Measurements from ENCODE around the gene DPYD. TPM values are rescaled to one million over a fixed set of nuclear protein-coding genes. Genes with fewer than 3 reads are reported as not detected.

DPYD gene
- total and polyA plus RNA-seq, 7 donors: 6.0 to 56.1 (median 40.2) TPM

DNA sequence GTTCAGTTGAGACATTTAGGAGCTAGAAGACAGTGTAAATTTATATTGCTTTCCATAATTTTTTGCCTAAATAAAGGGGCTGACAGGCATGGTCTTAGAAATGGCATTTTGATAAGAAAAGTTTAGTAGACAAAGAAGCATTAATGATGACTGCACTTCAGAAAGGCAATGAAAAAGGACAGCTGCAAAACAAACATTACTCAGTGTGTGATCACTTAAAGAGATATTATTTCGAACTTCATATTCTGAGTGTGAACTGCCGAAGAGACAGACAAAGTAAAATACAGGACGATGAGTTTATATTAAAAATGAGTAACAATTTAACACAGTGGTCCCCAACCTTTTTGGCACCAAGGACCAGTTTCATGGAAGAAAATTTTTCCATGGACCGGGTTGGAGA lies 243.1 kb downstream of the DPYD start:
- DNase-seq: no peak
- Histone ChIP-seq H3K36me3 (peaks cover 0 to 24% (median 4%) of the 10 kb centered on the region in 4 donors), H3K4me3 (no peak overlapping the region), H3K9me3 (no peaks in the 10 kb centered on the region), H3K27me3 (no peaks in the 10 kb centered on the region), H3K27ac (no peak overlapping the region), H3K4me1 (no peaks in the 10 kb centered on the region)
- TF ChIP-seq POLR2A (IDR thresholded peaks at IDR 0.05) (no peak), POLR2AphosphoS5 (IDR thresholded peaks at IDR 0.05) (no peak), EP300 (IDR thresholded peaks at IDR 0.05) (no peak)
- TF ChIP-seq, protein P1, sequence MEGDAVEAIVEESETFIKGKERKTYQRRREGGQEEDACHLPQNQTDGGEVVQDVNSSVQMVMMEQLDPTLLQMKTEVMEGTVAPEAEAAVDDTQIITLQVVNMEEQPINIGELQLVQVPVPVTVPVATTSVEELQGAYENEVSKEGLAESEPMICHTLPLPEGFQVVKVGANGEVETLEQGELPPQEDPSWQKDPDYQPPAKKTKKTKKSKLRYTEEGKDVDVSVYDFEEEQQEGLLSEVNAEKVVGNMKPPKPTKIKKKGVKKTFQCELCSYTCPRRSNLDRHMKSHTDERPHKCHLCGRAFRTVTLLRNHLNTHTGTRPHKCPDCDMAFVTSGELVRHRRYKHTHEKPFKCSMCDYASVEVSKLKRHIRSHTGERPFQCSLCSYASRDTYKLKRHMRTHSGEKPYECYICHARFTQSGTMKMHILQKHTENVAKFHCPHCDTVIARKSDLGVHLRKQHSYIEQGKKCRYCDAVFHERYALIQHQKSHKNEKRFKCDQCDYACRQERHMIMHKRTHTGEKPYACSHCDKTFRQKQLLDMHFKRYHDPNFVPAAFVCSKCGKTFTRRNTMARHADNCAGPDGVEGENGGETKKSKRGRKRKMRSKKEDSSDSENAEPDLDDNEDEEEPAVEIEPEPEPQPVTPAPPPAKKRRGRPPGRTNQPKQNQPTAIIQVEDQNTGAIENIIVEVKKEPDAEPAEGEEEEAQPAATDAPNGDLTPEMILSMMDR (IDR thresholded peaks at IDR 0.05): no peak
- 92 to 94% methylated on average over 4 of the region's 4 CpGs for WGBS, 2 donors
- intact Hi-C loops (cut with DNase I): no loop called here

DNA sequence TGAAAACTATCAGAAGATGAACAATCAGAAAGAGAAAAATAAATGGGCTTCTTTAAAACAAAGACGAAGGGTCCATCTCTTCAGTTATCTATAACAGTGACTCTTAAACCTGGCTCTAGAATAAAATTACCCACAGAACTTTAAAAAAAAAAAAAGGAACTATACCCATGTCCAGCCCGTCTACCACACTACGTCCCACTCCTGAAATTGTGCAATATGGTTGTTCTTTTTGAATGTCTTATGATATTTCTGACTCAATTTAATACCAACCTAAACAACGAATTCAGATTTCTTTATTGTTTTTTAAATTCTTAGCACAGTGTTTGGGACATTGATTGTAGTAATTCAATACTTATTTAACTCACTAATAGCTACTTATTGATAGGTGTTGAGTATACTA lies 246.3 kb downstream of the DPYD start:
- Histone ChIP-seq H3K27me3 (no peaks in the 10 kb centered on the region), H3K36me3 (peaks cover 0 to 24% (median 4%) of the 10 kb centered on the region in 4 donors), H3K4me3 (no peak overlapping the region), H3K4me1 (no peaks in the 10 kb centered on the region), H3K9me3 (no peaks in the 10 kb centered on the region), H3K27ac (no peak overlapping the region)
- DNase-seq: no peak
- TF ChIP-seq, protein P1 (IDR thresholded peaks at IDR 0.05): no peak
- intact Hi-C loops (cut with DNase I): no loop called here
- WGBS, 2 donors: 89% methylated on average over 4 of the region's 4 CpGs

DNA sequence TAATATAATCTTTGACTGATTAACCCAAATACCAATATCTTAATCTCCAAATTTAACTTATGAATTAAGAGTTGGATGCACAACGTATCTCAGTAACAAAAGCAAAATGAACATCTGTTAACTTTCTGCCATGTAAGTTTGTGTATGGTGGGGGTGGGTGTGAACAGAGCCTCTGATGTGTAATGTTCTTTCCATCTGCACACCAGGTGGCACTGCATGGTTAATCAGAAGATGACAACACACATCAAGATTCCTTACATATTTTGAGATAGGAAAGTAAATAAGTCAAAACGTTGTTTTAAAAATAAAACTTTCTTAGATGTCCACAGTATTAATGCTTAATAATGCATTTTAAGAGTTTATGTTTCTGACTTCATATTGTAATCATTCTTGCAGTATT lies 251.9 kb downstream of the DPYD start:
- Histone ChIP-seq H3K4me3 (no peak overlapping the region), H3K9me3 (no peaks in the 10 kb centered on the region), H3K27ac (no peak overlapping the region), H3K27me3 (no peaks in the 10 kb centered on the region), H3K36me3 (no peaks in the 10 kb centered on the region), H3K4me1 (no peaks in the 10 kb centered on the region)
- no peak for DNase-seq
- intact Hi-C loops (cut with DNase I): no loop called here
- TF ChIP-seq POLR2AphosphoS5 (IDR thresholded peaks at IDR 0.05) (no peak), POLR2A (IDR thresholded peaks at IDR 0.05) (no peak), EP300 (IDR thresholded peaks at IDR 0.05) (no peak)
- TF ChIP-seq, protein P1 (IDR thresholded peaks at IDR 0.05): no peak
- 45 to 54% methylated on average over 2 of the region's 2 CpGs for WGBS, 2 donors

DNA sequence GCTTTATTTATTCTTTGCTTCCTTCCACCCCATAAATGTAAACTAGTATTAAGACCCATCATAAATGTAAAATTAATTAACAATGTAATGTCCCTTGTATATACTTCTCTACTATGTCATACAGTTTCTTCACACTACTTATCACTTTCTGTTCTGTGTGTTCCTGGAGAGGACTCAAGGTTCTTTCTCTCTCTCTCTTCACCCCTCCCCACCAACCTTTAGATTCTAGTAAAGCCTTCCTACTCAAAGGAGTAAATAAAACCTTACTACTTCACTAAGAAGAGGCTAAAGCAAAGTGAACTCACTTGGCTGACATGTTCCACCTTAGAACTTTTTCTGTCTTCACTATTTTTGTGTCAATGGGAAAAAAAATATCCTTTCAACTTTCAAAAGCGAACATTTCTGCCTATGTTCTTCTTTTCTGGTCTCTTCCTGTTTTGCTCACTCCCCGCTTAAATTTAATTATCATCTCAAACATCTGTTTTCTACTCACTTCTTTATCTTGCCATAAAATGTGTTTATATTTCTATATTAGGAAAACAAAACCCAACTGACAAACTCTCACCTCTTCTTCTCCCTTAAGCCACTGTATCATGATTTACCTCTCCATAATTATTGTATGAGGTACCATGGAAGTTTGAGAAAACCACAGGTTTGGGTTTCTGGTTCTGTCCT lies 260.3 kb downstream of the DPYD start:
- Histone ChIP-seq H3K27ac (no peak overlapping the region), H3K36me3 (no peaks in the 10 kb centered on the region), H3K27me3 (no peaks in the 10 kb centered on the region), H3K4me3 (no peak overlapping the region), H3K4me1 (no peaks in the 10 kb centered on the region), H3K9me3 (no peaks in the 10 kb centered on the region)
- intact Hi-C loops (cut with DNase I): no loop called here
- no peak for DNase-seq
- TF ChIP-seq POLR2A (IDR thresholded peaks at IDR 0.05): no peak
- 36 to 78% methylated on average over 2 of the region's 2 CpGs for WGBS, 2 donors

DNA sequence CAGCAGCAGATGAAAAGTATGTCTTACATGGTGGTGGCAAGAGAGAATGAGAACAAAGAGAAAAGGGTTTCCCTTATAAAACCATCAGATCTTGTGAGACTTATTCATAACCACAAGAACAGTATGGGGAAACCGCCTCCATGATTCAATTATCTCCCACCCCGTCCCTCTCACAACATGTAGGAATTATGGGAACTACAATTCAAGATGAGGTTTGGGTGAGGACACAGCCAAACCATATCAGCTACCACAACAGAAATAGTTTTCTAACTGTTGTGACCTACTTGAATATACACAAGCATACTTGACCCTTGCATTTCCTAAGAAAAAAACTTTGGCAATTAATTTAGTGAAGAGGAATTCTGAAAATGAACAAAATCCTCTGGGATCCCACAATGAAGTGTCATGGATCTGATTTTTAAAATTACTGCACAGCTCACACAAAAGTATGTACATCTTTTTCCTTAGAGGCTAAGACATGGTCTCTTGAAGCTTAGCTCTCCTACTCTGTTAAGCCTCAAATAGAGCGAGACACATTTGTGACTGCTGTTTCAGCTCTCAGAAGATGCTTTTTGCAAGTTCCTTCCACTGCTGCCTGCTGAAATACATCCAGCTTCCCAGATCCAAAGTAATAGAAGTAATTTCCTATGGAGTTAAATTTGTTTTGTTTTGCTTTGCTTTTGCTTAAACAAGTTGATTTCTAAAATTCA lies 265.8 kb downstream of the DPYD start:
- 91% methylated on average over 3 of the region's 3 CpGs for WGBS, 2 donors
- Histone ChIP-seq H3K27me3 (no peaks in the 10 kb centered on the region), H3K36me3 (no peaks in the 10 kb centered on the region), H3K27ac (no peak overlapping the region), H3K4me3 (no peak overlapping the region), H3K4me1 (no peaks in the 10 kb centered on the region), H3K9me3 (no peaks in the 10 kb centered on the region)
- TF ChIP-seq POLR2AphosphoS5 (IDR thresholded peaks at IDR 0.05) (no peak), EP300 (IDR thresholded peaks at IDR 0.05) (no peak), POLR2A (IDR thresholded peaks at IDR 0.05) (no peak)
- TF ChIP-seq, protein P1 (IDR thresholded peaks at IDR 0.05): no peak
- intact Hi-C loops (cut with DNase I): no loop called here
- no peak for DNase-seq

Measured in sigmoid colon (tissue), 7 donors.